Measurements from ENCODE around the gene ARL17B. TPM values are rescaled to one million over a fixed set of nuclear protein-coding genes. Genes with fewer than 3 reads are reported as not detected.

Gene ARL17B
- 0.68 and 2.0 TPM in 2 replicates for total RNA-seq

DNA sequence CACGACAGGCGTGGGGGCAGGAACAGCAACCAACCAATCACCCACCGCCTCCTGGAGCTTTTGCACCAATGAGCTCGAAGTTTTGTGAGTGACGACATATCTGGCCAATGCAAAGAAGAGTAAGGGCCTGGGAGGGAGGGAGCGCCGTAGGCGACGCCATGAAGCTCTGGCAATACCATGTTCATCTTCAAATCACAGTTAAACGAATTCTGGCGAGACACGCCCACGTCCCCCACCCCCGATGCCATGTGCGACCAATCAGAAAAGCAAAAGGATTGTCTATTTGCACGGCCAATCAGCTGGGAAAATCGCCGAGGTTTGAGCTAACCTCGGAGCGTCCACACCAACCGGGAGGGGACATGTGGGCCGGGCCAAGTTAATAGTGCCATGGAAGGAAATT lies at the start of gene ARL17B:
ARL17B (minus strand) TSS at position 12 of the 400 bp plus-strand sequence. CDS start 3,369 bp downstream, outside the sequence.

DNA sequence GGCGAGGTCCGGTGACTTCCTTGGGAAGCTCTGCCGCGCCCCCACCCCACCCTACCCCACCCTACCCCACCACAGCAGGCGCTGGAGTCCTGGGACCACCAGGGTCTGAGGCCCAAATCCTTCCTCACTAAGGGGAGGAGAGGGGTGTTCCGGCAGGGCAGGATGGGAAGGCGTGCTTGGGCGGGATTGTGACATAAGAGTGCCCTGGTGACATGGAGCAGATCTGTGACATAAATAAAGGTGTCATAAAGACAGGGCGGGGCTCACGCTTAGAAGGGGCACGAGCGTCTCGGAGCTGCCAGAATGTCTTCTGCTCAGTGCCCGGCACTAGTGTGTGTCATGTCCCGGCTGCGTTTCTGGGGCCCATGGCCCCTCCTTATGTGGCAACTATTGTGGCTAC lies 66.7 kb downstream of the ARL17B start, which contains the start of gene LRRC37A:
LRRC37A (plus strand) TSS at position 301 of the 400 bp plus-strand sequence; CDS start at position 304, 3 bp downstream.

Other genes with a start within 250 kb of the ARL17B start
- 15.2 and 30.6 TPM in 2 replicates for gene KANSL1, start 168.3 kb downstream of the ARL17B start, total RNA-seq
- gene LRRC37A, start 66.6 kb downstream of the ARL17B start, total RNA-seq: 1.1 TPM in 1 of 2 replicates, not detected in the other
- gene LRRC37A2, start 150.7 kb upstream of the ARL17B start, total RNA-seq: 1.8 and 2.6 TPM in 2 replicates
- 4.1 and 5.1 TPM in 2 replicates for gene ARL17A, start 217.9 kb upstream of the ARL17B start, total RNA-seq
- gene NSF, start 228.9 kb upstream of the ARL17B start, total RNA-seq: 15.1 and 25.8 TPM in 2 replicates

Data from pericardium fibroblast (primary cell).